ENCODE data around the gene ZNF263. TPM values are rescaled to one million over a fixed set of nuclear protein-coding genes. Genes with fewer than 3 reads are reported as not detected.

The ZNF263 gene
- total RNA-seq, 4 donors from 2014 or later: 44.6 to 62.2 (median 60.6) TPM

- intact Hi-C loops (cut with DNase I): no loop called here
- Histone ChIP-seq H3K9me3 (no peaks in the 10 kb centered on the region), H3K36me3 (no peaks in the 10 kb centered on the region), H3K27me3 (no peaks in the 10 kb centered on the region), H3K4me1 (no peaks in the 10 kb centered on the region), H3K27ac (no peak overlapping the region), H3K4me3 (replicated peaks in 1 of 3) (no peak overlapping the region)
- 80 to 84% methylated on average over 5 of the region's 5 CpGs for WGBS, 2 donors
- DNase-seq: no peak
- TF ChIP-seq POLR2A (IDR thresholded peaks at IDR 0.05) (no peak), CTCF (IDR thresholded peaks at IDR 0.05) (no peak)
Measured at GRCh38 chr16:3248596-3248995, 34.7 kb upstream of the ZNF263 start.

GRCh38 chr16:3249020-3249419, 34.3 kb upstream of the ZNF263 start:
- H3K27ac ChIP-seq: no peak overlapping the region
- H3K36me3 ChIP-seq: no peaks in the 10 kb centered on the region
- WGBS, 2 donors: 53 to 71% methylated on average over 1 of the region's 1 CpG
- no peaks in the 10 kb centered on the region for H3K9me3 ChIP-seq
- H3K4me3 ChIP-seq (replicated peaks in 1 of 3): no peak overlapping the region
- TF ChIP-seq POLR2A (IDR thresholded peaks at IDR 0.05) (no peak), CTCF (IDR thresholded peaks at IDR 0.05) (no peak)
- DNase-seq: no peak
- H3K4me1 ChIP-seq: no peaks in the 10 kb centered on the region
- intact Hi-C loops (cut with DNase I): no loop called here
- no peaks in the 10 kb centered on the region for H3K27me3 ChIP-seq

- 89% methylated on average over 7 of the region's 14 CpGs; no CpG with 5 or more reads in 1 of the 2 donors for WGBS, 2 donors
- H3K27ac ChIP-seq: no peak overlapping the region
- no peaks in the 10 kb centered on the region for H3K27me3 ChIP-seq
- no peaks in the 10 kb centered on the region for H3K4me1 ChIP-seq
- H3K36me3 ChIP-seq: no peaks in the 10 kb centered on the region
- H3K4me3 ChIP-seq (replicated peaks in 1 of 3): no peak overlapping the region
- no peak for TF ChIP-seq CTCF (IDR thresholded peaks at IDR 0.05)
- TF ChIP-seq POLR2A (IDR thresholded peaks at IDR 0.05): no peak
- intact Hi-C loops (cut with DNase I): no loop called here
- DNase-seq: no peak
- H3K9me3 ChIP-seq: no peaks in the 10 kb centered on the region
Measured at GRCh38 chr16:3249451-3249850, 33.8 kb upstream of the ZNF263 start.

- TF ChIP-seq POLR2A (IDR thresholded peaks at IDR 0.05) (no peak), CTCF (IDR thresholded peaks at IDR 0.05) (no peak)
- WGBS, 2 donors: 73 to 78% methylated on average over 4 of the region's 4 CpGs
- H3K9me3 ChIP-seq: no peaks in the 10 kb centered on the region
- no peaks in the 10 kb centered on the region for H3K4me1 ChIP-seq
- no peak overlapping the region for H3K4me3 ChIP-seq (replicated peaks in 1 of 3)
- no peaks in the 10 kb centered on the region for H3K27me3 ChIP-seq
- H3K27ac ChIP-seq: no peak overlapping the region
- H3K36me3 ChIP-seq: no peaks in the 10 kb centered on the region
- DNase-seq: no peak
- intact Hi-C loops (cut with DNase I): no loop called here
Measured at GRCh38 chr16:3252967-3253366, 30.3 kb upstream of the ZNF263 start.

- Histone ChIP-seq H3K4me1 (no peaks in the 10 kb centered on the region), H3K27ac (no peak overlapping the region), H3K36me3 (no peaks in the 10 kb centered on the region), H3K4me3 (replicated peaks in 1 of 3) (no peak overlapping the region), H3K9me3 (no peaks in the 10 kb centered on the region), H3K27me3 (no peaks in the 10 kb centered on the region)
- intact Hi-C loops (cut with DNase I): no loop called here
- no peak for DNase-seq
- WGBS, 2 donors: 33 to 37% methylated on average over 20 to 24 of the region's 35 CpGs
- TF ChIP-seq POLR2A (IDR thresholded peaks at IDR 0.05): no peak
- TF ChIP-seq CTCF (IDR thresholded peaks at IDR 0.05): no peak
Measured at GRCh38 chr16:3254309-3254708, 29.0 kb upstream of the ZNF263 start.

All from thyroid gland (tissue), 4 donors.